Spleen (tissue), 7 donors: Measurements from ENCODE around the gene PEAK1.

Source experiments
- POLR2A ChIP-seq, 3 donors: fragments of 450-650 bp; IDR thresholded peaks; one replicate each; pipeline ENCODE4 v1.5.1; 2017; ENCODE audit warnings: antibody characterized with exemption in 3 of 3, mild to moderate bottlenecking in 1 of 3
- TF ChIP-seq, protein P1 (sequence below), 11 experiments: fragments of 200-600 bp in 7 of 11; fragments of 450-650 bp in 4 of 11; sonication (generic) in 4 of 11; IDR thresholded peaks in 8 of 11; conservative IDR thresholded peaks in 3 of 11; 1 replicate in 7 of 11; 2 replicates in 4 of 11; pipeline versions ENCODE4 v1.4.0 to v1.8.0; 2016 to 2021; ENCODE audit warnings: antibody characterized with exemption in 11 of 11, inconsistent platforms in 4 of 11, mild to moderate bottlenecking in 1 of 11
- donor health status: DM: no; HTN: no; CAD: no; lungs with moderate emphysema.
- donor health status: DM: no; HTN: no; CAD: no.
- donor health status: DM: no; HTN: no; CAD: no.

DNA sequence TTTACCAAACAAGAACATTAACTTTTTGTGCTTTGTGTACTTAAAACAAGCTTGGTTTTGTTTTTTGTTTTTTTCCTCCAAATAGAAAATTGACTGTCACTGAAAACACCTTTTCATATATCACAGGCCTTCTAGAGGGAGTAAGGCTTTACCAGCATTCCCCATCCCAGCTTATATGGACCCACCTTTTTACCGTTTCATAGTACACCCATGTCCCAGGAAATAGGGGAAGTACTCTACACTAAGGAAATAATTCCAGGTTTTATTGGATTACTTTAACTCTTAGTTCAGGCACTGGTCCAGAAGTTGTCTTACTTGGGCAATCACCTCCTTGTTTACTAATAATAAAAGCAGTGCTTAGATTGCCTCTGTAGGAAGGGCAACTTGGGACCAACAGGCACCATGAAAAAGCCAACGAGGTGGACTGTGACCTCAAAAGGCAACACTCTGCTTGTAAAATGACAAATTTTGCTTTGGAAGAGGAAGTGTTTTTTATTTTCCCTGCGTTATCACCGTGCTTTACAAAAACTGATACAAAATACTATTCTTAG, 27.0 kb upstream of the PEAK1 start:
- TF ChIP-seq, protein P1, sequence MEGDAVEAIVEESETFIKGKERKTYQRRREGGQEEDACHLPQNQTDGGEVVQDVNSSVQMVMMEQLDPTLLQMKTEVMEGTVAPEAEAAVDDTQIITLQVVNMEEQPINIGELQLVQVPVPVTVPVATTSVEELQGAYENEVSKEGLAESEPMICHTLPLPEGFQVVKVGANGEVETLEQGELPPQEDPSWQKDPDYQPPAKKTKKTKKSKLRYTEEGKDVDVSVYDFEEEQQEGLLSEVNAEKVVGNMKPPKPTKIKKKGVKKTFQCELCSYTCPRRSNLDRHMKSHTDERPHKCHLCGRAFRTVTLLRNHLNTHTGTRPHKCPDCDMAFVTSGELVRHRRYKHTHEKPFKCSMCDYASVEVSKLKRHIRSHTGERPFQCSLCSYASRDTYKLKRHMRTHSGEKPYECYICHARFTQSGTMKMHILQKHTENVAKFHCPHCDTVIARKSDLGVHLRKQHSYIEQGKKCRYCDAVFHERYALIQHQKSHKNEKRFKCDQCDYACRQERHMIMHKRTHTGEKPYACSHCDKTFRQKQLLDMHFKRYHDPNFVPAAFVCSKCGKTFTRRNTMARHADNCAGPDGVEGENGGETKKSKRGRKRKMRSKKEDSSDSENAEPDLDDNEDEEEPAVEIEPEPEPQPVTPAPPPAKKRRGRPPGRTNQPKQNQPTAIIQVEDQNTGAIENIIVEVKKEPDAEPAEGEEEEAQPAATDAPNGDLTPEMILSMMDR (IDR thresholded peaks at IDR 0.05 in 8 of 11, conservative IDR thresholded peaks at IDR 0.05 in 3 of 11): no peak
- TF ChIP-seq POLR2A (IDR thresholded peaks at IDR 0.05): no peak
